Activated naive CD4-positive, alpha-beta T cell treated with anti-CD3 and anti-CD28 coated beads, Interleukin-2, amount 50 U/mL, for 16 hours (primary cell): ENCODE results near the gene PYHIN1.

Experiments
- DNase-seq: peaks from one replicate; pipeline ENCODE4 v3.0.0-alpha.2; 2020

PYHIN1 gene

GRCh38 chr1:159023723-159024122 lies 92.4 kb downstream of the PYHIN1 start:
- DNase-seq = no peak

GRCh38 chr1:159025043-159025442 lies 93.7 kb downstream of the PYHIN1 start:
- no peak for DNase-seq
